SK-N-SH (cell line): ENCODE measurements around the gene ZBTB1. TPM values are rescaled to one million over a fixed set of nuclear protein-coding genes. Genes with fewer than 3 reads are reported as not detected.
A peak's percentile ranks its signal among the peaks of the same experiment; 100 is the strongest.

Experiments used
- CTCF ChIA-PET: fragments of 300-600, 350-600 bp; formaldehyde crosslinking; extraction: SDS; loops from one replicate; lab custom pipeline; 2021; lab: Yijun Ruan, JAX
- POLR2A ChIA-PET: fragments of 350-600 bp; sonication (Branson Sonifier 250); formaldehyde crosslinking; extraction: SDS; loops from one replicate; lab custom pipeline; 2020; ENCODE audit warnings: antibody characterized with exemption, inconsistent platforms; lab: Yijun Ruan, JAX
- DNase-seq: peaks from one replicate; pipeline ENCODE4 v3.0.0; 2012
- H2AFZ ChIP-seq: fragments of 200-600 bp; sonication (generic); 2 replicates; pipeline ENCODE4 v1.8.1; 2016; ENCODE audit warnings: antibody characterized with exemption, mild to moderate bottlenecking, low read depth
- H3F3A ChIP-seq: fragments of 200-600 bp; sonication (generic); replicated peaks from 2 replicates; pipeline ENCODE3; 2016; ENCODE audit warnings: antibody characterized with exemption, mild to moderate bottlenecking; ENCODE audit not compliant: insufficient read depth
- H3K27ac ChIP-seq, 2 experiments: fragments of 200-500 bp in 1 of 2; fragments of 200-600 bp in 1 of 2; sonication (Bioruptor generic) in 1 of 2; sonication (generic), shearing (Covaris generic) in 1 of 2; 2 replicates each; pipeline versions ENCODE4 v1.5.1 to v1.6.1; 2014 to 2016; ENCODE audit warnings: low read depth in 2 of 2, inconsistent platforms in 1 of 2, low read length in 1 of 2, mild to moderate bottlenecking in 1 of 2, mixed read lengths in 1 of 2
- H3K27me3 ChIP-seq: fragments of 200-600 bp; sonication (generic), shearing (Covaris generic); 2 replicates; pipeline ENCODE4 v1.6.1; 2016; ENCODE audit warnings: mixed run types; ENCODE audit not compliant: insufficient read depth
- H3K36me3 ChIP-seq, 2 experiments: fragments of 200-500 bp in 1 of 2; fragments of 200-600 bp in 1 of 2; sonication (Bioruptor generic) in 1 of 2; sonication (generic) in 1 of 2; replicated peaks in 1 of 2; 2 replicates each; pipeline versions ENCODE3 to v1.5.1; 2014 to 2016; ENCODE audit warnings: low read length in 1 of 2, mild to moderate bottlenecking in 1 of 2; ENCODE audit not compliant: insufficient read depth in 2 of 2, control insufficient read depth in 1 of 2
- H3K4me1 ChIP-seq, 2 experiments: fragments of 200-500 bp in 1 of 2; fragments of 200-600 bp in 1 of 2; sonication (Bioruptor generic) in 1 of 2; sonication (generic), shearing (Covaris generic) in 1 of 2; 2 replicates each; pipeline versions ENCODE4 v1.5.1 to v1.6.1; 2014 to 2016; ENCODE audit warnings: low read depth in 1 of 2, low read length in 1 of 2, mixed run types in 1 of 2; ENCODE audit not compliant: insufficient read depth in 2 of 2, control insufficient read depth in 1 of 2
- H3K4me2 ChIP-seq: fragments of 200-600 bp; sonication (generic), shearing (Covaris generic); 2 replicates; pipeline ENCODE4 v1.6.1; 2017; ENCODE audit warnings: mixed run types
- H3K4me3 ChIP-seq, 2 experiments: fragments of 200-500 bp in 1 of 2; fragments of 200-600 bp in 1 of 2; sonication (Bioruptor generic) in 1 of 2; sonication (generic), shearing (Covaris generic) in 1 of 2; 2 replicates each; pipeline versions ENCODE4 v1.5.1 to v1.8.1; 2014 to 2016; ENCODE audit warnings: low read depth in 2 of 2, inconsistent platforms in 1 of 2, low read length in 1 of 2, mild to moderate bottlenecking in 1 of 2, mixed read lengths in 1 of 2, moderate library complexity in 1 of 2
- H3K79me2 ChIP-seq: fragments of 200-600 bp; sonication (generic); 2 replicates; pipeline ENCODE4 v1.8.1; 2017; ENCODE audit warnings: mild to moderate bottlenecking; ENCODE audit not compliant: insufficient read depth
- H3K9ac ChIP-seq: fragments of 200-600 bp; sonication (generic); 2 replicates; pipeline ENCODE4 v1.6.1; 2017; ENCODE audit warnings: mixed run types
- H3K9me2 ChIP-seq: fragments of 200-600 bp; sonication (generic); 2 replicates; pipeline ENCODE4 v1.6.1; 2017; ENCODE audit warnings: mixed run types
- H3K9me3 ChIP-seq: fragments of 200-600 bp; sonication (generic); 2 replicates; pipeline ENCODE4 v1.6.1; 2017; ENCODE audit warnings: mixed run types, mild to moderate bottlenecking, moderate library complexity
- H4K20me1 ChIP-seq: fragments of 200-600 bp; sonication (generic); 2 replicates; pipeline ENCODE4 v1.6.1; 2017; ENCODE audit warnings: mild to moderate bottlenecking, mixed run types; ENCODE audit not compliant: insufficient read depth
- CHD2 ChIP-seq: fragments of 150-350 bp; IDR thresholded peaks from 2 replicates; pipeline ENCODE4 v1.6.1; 2018; ENCODE audit warnings: low read length; ENCODE audit not compliant: partially characterized antibody
- JUND ChIP-seq: IDR thresholded peaks from 2 replicates; pipeline ENCODE4 v1.4.0; 2012
- MXI1 ChIP-seq: IDR thresholded peaks from 2 replicates; pipeline ENCODE4 v1.6.1; 2012; ENCODE audit warnings: mild to moderate bottlenecking, low read depth, low read length, improper control_type of control experiment
- NFIC ChIP-seq: IDR thresholded peaks from 2 replicates; pipeline ENCODE4 v1.4.0; 2012; ENCODE audit warnings: borderline replicate concordance
- RCOR1 ChIP-seq: fragments of 150-350 bp; IDR thresholded peaks from 2 replicates; pipeline ENCODE4 v1.6.1; 2017; ENCODE audit warnings: antibody characterized with exemption, low read length
- RXRA ChIP-seq: IDR thresholded peaks from 2 replicates; pipeline ENCODE4 v1.4.0; 2012; ENCODE audit warnings: low read depth, mild to moderate bottlenecking, borderline replicate concordance
- TEAD4 ChIP-seq: IDR thresholded peaks from 2 replicates; pipeline ENCODE4 v1.4.0; 2012; ENCODE audit warnings: mild to moderate bottlenecking, borderline replicate concordance; ENCODE audit not compliant: insufficient read depth
- WGBS: methylation state at CpG from one replicate; pipeline ENCODE4 v1.1.6; 2017; ENCODE audit warnings: low lambda C conversion rate; 5-methylcytosine and 5-hydroxymethylcytosine counted together
- polyA plus RNA-seq, 3 experiments: library from polyadenylated mRNA; depleted of rRNA; stranded (reverse); fragments of >200 nt; gene quantifications; 2 replicates each; pipeline ENCODE4 v1.2.3, GENCODE V29; 2012
- TF ChIP-seq, protein P1 (sequence below): IDR thresholded peaks from 2 replicates; pipeline ENCODE4 v1.4.0; 2012; ENCODE audit warnings: low read depth, borderline replicate concordance
- TF ChIP-seq, protein P2 (sequence below): IDR thresholded peaks from 2 replicates; pipeline ENCODE4; 2012
- TF ChIP-seq, protein P3 (sequence below): IDR thresholded peaks from 2 replicates; pipeline ENCODE4 v1.4.0; 2012; ENCODE audit warnings: low read depth
- TF ChIP-seq, protein P4 (sequence below): IDR thresholded peaks from 2 replicates; pipeline ENCODE4 v1.4.0; 2012; ENCODE audit warnings: low read depth, borderline replicate concordance
- TF ChIP-seq, protein P5 (sequence below): fragments of 150-350 bp; IDR thresholded peaks from 2 replicates; pipeline ENCODE4 v1.6.1; 2016; ENCODE audit warnings: mild to moderate bottlenecking, low read depth, low read length

The ZBTB1 gene
- polyA plus RNA-seq, 1 of the 3 experiments (the other 2 are of a cell fraction), result 12.7 TPM

DNA sequence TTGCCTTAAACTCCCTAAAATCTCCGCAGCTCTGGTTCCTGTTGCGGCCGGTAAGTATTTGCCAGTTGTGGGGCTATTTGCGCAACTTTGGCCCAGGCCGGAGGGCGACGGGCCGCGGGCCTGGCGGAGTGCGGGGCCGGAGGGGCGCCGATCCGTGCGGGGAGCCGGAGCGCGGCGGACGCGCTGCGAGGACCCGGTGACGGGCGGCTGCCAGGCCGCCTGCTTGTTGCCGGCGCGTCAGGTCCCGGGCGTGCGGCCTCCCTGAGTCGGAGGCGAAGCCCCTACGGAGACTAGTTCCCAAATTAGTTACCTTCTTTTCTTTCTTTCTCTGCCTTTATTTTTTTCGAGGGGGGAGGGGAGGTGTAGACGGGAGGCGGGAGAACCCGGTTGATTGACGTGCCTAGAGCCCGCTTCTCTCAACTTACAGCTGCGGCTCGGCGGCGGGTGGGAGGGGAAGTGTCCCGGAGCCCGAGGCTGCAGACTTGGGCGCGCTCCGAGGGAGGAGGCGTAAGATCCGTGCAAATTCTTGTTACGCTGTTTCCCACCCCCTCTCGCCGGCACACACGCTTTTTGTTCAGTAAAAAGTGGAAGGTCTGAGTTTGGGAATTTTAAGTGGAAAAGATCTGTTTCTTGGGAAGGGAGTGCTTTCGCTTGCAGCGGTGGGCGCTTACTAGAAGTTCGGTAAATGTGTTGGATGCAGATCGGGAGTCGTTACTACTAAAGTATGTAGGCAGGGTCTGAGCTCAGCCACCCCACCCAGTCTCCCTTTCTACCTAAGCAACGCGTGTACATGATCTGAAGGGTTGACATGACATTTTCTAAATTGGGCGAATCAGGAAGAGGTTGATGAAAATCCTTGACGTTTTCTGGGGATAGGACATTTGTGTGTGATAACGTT, 576 bp downstream of the ZBTB1 start:
- no peaks in the 10 kb centered on the region for H3K36me3 ChIP-seq
- H3K9me3 ChIP-seq, result no peaks in the 10 kb centered on the region
- 0 out of 2 replicates have a peak, but pooled peaks have one; percentile 0 for TF ChIP-seq NFIC
- TF ChIP-seq, protein P1, sequence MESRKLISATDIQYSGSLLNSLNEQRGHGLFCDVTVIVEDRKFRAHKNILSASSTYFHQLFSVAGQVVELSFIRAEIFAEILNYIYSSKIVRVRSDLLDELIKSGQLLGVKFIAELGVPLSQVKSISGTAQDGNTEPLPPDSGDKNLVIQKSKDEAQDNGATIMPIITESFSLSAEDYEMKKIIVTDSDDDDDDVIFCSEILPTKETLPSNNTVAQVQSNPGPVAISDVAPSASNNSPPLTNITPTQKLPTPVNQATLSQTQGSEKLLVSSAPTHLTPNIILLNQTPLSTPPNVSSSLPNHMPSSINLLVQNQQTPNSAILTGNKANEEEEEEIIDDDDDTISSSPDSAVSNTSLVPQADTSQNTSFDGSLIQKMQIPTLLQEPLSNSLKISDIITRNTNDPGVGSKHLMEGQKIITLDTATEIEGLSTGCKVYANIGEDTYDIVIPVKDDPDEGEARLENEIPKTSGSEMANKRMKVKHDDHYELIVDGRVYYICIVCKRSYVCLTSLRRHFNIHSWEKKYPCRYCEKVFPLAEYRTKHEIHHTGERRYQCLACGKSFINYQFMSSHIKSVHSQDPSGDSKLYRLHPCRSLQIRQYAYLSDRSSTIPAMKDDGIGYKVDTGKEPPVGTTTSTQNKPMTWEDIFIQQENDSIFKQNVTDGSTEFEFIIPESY, result 0 out of 2 replicates have a peak, but pooled peaks have one; percentile 42
- no peak for TF ChIP-seq RCOR1
- no peak for TF ChIP-seq RXRA
- TF ChIP-seq, protein P2, sequence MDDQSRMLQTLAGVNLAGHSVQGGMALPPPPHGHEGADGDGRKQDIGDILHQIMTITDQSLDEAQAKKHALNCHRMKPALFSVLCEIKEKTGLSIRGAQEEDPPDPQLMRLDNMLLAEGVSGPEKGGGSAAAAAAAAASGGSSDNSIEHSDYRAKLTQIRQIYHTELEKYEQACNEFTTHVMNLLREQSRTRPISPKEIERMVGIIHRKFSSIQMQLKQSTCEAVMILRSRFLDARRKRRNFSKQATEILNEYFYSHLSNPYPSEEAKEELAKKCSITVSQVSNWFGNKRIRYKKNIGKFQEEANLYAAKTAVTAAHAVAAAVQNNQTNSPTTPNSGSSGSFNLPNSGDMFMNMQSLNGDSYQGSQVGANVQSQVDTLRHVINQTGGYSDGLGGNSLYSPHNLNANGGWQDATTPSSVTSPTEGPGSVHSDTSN, result peak; percentile 99
- peak; percentile 42 for TF ChIP-seq MXI1
- TF ChIP-seq CHD2, result peak; percentile 52
- TF ChIP-seq, protein P3, sequence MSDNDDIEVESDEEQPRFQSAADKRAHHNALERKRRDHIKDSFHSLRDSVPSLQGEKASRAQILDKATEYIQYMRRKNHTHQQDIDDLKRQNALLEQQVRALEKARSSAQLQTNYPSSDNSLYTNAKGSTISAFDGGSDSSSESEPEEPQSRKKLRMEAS, result peak; percentile 19; the same call in 1 of the 2 replicates
- TF ChIP-seq TEAD4, result no peak
- 3% methylated on average over 54 of the region's 68 CpGs for WGBS
- H4K20me1 ChIP-seq, result peaks cover 44% of the 10 kb centered on the region
- peak overlapping the region; percentile 45; the same call in 1 of the 2 replicates for H2AFZ ChIP-seq
- ChIA-PET CTCF (interaction anchor here (0.7 to 5.6 kb wide), 6 partner anchors 18 to 260 kb away, joined by 3 to 20 read pairs (median 4); no protein-coding TSS in a partner anchor), POLR2A (interaction anchor here (0.6 to 2.3 kb wide), 5 partner anchors 15 to 798 kb away, joined by 3 to 7 read pairs (median 4); partner anchors contain the start of gene HSPA2)
- H3K9me2 ChIP-seq, result no peaks in the 10 kb centered on the region
- H3K4me1 ChIP-seq, result peaks cover 29 to 41% of the 10 kb centered on the region in 2 experiments
- peak overlapping the region; percentile 97 for H3K9ac ChIP-seq
- H3K79me2 ChIP-seq, result peaks cover 89% of the 10 kb centered on the region
- no peaks in the 10 kb centered on the region for H3K27me3 ChIP-seq
- peak overlapping the region; percentile 72 to 92 for H3K4me3 ChIP-seq
- peak overlapping the region; percentile 98 for H3K4me2 ChIP-seq
- peak; percentile 82 for DNase-seq
- H3K27ac ChIP-seq, result peak overlapping the region; percentile 95 to 99
- peaks cover 22% of the 10 kb centered on the region for H3F3A ChIP-seq

DNA sequence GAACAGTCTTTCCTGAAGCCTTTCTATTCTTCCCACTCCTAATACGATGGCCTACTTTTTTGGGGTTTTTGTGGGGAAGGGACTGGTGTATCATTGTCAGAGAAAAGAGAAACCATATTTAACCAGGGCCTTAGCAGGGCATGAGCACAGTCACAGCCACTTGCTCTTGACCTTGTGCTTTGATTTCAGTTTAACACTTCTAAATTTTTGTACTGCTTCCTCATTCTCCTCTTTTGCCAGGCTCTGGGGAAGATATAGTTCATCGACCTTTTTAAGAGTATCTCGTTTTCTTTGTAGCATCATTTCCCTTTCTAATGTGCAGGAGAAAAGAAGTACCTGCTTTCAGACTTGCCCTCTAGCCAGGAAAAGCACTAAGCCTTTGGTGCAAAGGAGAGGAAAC, 2.2 kb downstream of the ZBTB1 start:
- no peak for TF ChIP-seq JUND
- TF ChIP-seq, protein P4, sequence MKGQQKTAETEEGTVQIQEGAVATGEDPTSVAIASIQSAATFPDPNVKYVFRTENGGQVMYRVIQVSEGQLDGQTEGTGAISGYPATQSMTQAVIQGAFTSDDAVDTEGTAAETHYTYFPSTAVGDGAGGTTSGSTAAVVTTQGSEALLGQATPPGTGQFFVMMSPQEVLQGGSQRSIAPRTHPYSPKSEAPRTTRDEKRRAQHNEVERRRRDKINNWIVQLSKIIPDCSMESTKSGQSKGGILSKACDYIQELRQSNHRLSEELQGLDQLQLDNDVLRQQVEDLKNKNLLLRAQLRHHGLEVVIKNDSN, result no peak
- TF ChIP-seq, protein P5, sequence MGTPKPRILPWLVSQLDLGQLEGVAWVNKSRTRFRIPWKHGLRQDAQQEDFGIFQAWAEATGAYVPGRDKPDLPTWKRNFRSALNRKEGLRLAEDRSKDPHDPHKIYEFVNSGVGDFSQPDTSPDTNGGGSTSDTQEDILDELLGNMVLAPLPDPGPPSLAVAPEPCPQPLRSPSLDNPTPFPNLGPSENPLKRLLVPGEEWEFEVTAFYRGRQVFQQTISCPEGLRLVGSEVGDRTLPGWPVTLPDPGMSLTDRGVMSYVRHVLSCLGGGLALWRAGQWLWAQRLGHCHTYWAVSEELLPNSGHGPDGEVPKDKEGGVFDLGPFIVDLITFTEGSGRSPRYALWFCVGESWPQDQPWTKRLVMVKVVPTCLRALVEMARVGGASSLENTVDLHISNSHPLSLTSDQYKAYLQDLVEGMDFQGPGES, result no peak
- peak overlapping the region; percentile 6 to 72; a peak in 2 of 4 replicates for H3K4me3 ChIP-seq
- CTCF ChIA-PET, result no interaction called here
- peaks cover 16% of the 10 kb centered on the region for H3F3A ChIP-seq
- POLR2A ChIA-PET, result no interaction called here
- H3K9me2 ChIP-seq, result no peaks in the 10 kb centered on the region
- no peaks in the 10 kb centered on the region for H3K27me3 ChIP-seq
- 72% methylated on average over 3 of the region's 3 CpGs for WGBS
- no peak for DNase-seq
- H3K9ac ChIP-seq, result no peak overlapping the region
- peaks cover 0 to 4% of the 10 kb centered on the region in 2 experiments for H3K36me3 ChIP-seq
- H3K4me1 ChIP-seq, result peaks cover 22 to 36% of the 10 kb centered on the region in 2 experiments
- no peaks in the 10 kb centered on the region for H3K9me3 ChIP-seq
- H2AFZ ChIP-seq, result no peak overlapping the region
- H3K79me2 ChIP-seq, result peaks cover 90% of the 10 kb centered on the region
- H3K27ac ChIP-seq, result no peak overlapping the region; a peak in 1 of 4 replicates
- peaks cover 59% of the 10 kb centered on the region for H4K20me1 ChIP-seq
- peak overlapping the region; percentile 98 for H3K4me2 ChIP-seq
